ENCODE measurements around the gene WBP2.
"Not testable (repeated sequence)": the region's sequence is repeated elsewhere in the genome, so short reads cannot be mapped to it uniquely, and the experiment has no call there.

DNA sequence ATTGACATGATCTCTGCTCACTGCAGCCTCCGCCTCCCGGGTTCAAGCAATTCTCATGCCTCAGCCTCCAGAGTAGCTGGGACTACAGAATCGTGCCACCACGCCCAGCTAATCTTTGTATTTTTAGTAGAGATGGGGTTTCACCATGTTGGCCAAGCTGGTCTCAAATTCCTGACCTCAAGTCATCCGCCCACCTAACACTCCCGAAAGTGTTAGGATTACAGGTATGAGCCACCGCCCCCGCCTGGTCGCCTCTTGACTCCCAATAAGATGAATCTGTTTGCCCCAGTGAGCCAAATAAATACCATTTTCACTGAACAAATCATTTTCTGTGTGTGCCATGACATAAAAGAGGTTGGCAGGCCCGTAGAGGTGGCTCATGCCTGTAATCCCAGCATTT lies 4.2 kb upstream of the WBP2 start:
- TF ChIP-seq POLR2A, POLR2AphosphoS5, SPI1, TAF1 (IDR thresholded peaks at IDR 0.05; ENCODE audit: low read depth, low read length): not testable (repeated sequence)

Data from GM12891 (cell line).